GM12892 (cell line): ENCODE data around the gene WDR27.
"Not testable (repeated sequence)": the region's sequence is repeated elsewhere in the genome, so short reads cannot be mapped to it uniquely, and the experiment has no call there.

Experiments used
- DNase-seq: peaks from one replicate; pipeline ENCODE4 v3.0.0; 2011; ENCODE audit not compliant: insufficient read length
- FAIRE-seq: peaks from 2 replicates; lab custom pipeline; 2011; peaks lifted over from hg19 to GRCh38; lab: Jason Lieb, UNC
- POLR2A ChIP-seq: IDR thresholded peaks from 2 replicates; pipeline ENCODE4 v1.6.1; 2011; ENCODE audit warnings: low read depth, low read length, control low read depth
- POLR2AphosphoS5 ChIP-seq: IDR thresholded peaks from 2 replicates; pipeline ENCODE4 v1.6.1; 2011; ENCODE audit warnings: low read depth, low read length, control low read depth
- TAF1 ChIP-seq: IDR thresholded peaks from 2 replicates; pipeline ENCODE4 v1.6.1; 2011; ENCODE audit warnings: low read depth, mild to moderate bottlenecking, control low read depth, low read length, borderline replicate concordance

Gene WDR27

GRCh38 chr6:169529931-169530751 is 171.7 kb downstream of the WDR27 start:
- DNase-seq (no peak), FAIRE-seq (no peak)
- TF ChIP-seq TAF1, result no peak
- TF ChIP-seq POLR2A, result no peak
- TF ChIP-seq POLR2AphosphoS5, result no peak

GRCh38 chr6:169528755-169529154 is 173.1 kb downstream of the WDR27 start:
- DNase-seq, result no peak
- FAIRE-seq, result no peak
- TF ChIP-seq TAF1 (no peak), POLR2AphosphoS5 (no peak), POLR2A (no peak)

- FAIRE-seq (no peak), DNase-seq (no peak)
- TF ChIP-seq POLR2A (no peak), TAF1 (no peak), POLR2AphosphoS5 (no peak)
These were observed 174.5 kb downstream of the WDR27 start for GRCh38 chr6:169527306-169527705.

GRCh38 chr6:169521825-169522224 is 180.0 kb downstream of the WDR27 start:
- no peak for FAIRE-seq
- TF ChIP-seq TAF1 (no peak), POLR2A (no peak), POLR2AphosphoS5 (no peak)
- DNase-seq, result no peak

GRCh38 chr6:169520104-169520503 is 181.7 kb downstream of the WDR27 start:
- FAIRE-seq, result no peak
- no peak for TF ChIP-seq POLR2AphosphoS5
- TF ChIP-seq TAF1, result no peak
- no peak for DNase-seq

- DNase-seq (no peak), FAIRE-seq (no peak)
- TF ChIP-seq POLR2AphosphoS5, result no peak
- TF ChIP-seq POLR2A, result no peak
- no peak for TF ChIP-seq TAF1
These were observed 183.4 kb downstream of the WDR27 start for GRCh38 chr6:169518451-169518850.

- TF ChIP-seq POLR2AphosphoS5, result no peak
- TF ChIP-seq TAF1, result no peak
- TF ChIP-seq POLR2A, result no peak
- DNase-seq (no peak), FAIRE-seq (no peak)
These were observed 188.2 kb downstream of the WDR27 start for GRCh38 chr6:169513478-169514193.

- not testable (repeated sequence) for FAIRE-seq, DNase-seq
These were observed 190.0 kb downstream of the WDR27 start for GRCh38 chr6:169511785-169512184.

GRCh38 chr6:169510871-169511270 is 191.0 kb downstream of the WDR27 start:
- no peak for FAIRE-seq
- no peak for TF ChIP-seq POLR2AphosphoS5
- TF ChIP-seq POLR2A, result no peak
- no peak for TF ChIP-seq TAF1
- no peak for DNase-seq

GRCh38 chr6:169508452-169508851 is 193.4 kb downstream of the WDR27 start:
- no peak for TF ChIP-seq POLR2AphosphoS5
- TF ChIP-seq POLR2A, result no peak
- no peak for TF ChIP-seq TAF1
- DNase-seq (no peak), FAIRE-seq (no peak)

- no peak for FAIRE-seq
- TF ChIP-seq POLR2A (no peak), POLR2AphosphoS5 (no peak), TAF1 (no peak)
- no peak for DNase-seq
These were observed 198.2 kb downstream of the WDR27 start for GRCh38 chr6:169503422-169504152.
